Osteoblast (primary cell): ENCODE results near the gene POLE2. TPM values are rescaled to one million over a fixed set of nuclear protein-coding genes. Genes with fewer than 3 reads are reported as not detected.
"Not testable (repeated sequence)": the region's sequence is repeated elsewhere in the genome, so short reads cannot be mapped to it uniquely, and the experiment has no call there.

Source experiments
- DNase-seq: peaks from one replicate; pipeline ENCODE4 v3.0.0; 2011; ENCODE audit warnings: low spot score, mixed read lengths; ENCODE audit not compliant: insufficient read length; ENCODE audit errors: missing footprints
- H2AFZ ChIP-seq: 2 replicates; pipeline ENCODE4 v1.6.0; 2011; ENCODE audit warnings: mild to moderate bottlenecking, low read length
- H3K27ac ChIP-seq: 2 replicates; pipeline ENCODE4 v1.5.1; 2011; ENCODE audit warnings: mild to moderate bottlenecking, low read depth, low read length, moderate library complexity
- H3K27me3 ChIP-seq: 2 replicates; pipeline ENCODE4 v1.6.0; 2012; ENCODE audit warnings: mild to moderate bottlenecking, control low read depth, inconsistent platforms, low read length, moderate library complexity; ENCODE audit not compliant: insufficient read depth
- H3K36me3 ChIP-seq: 2 replicates; pipeline ENCODE4 v1.5.1; 2011; ENCODE audit warnings: mild to moderate bottlenecking, low read length, control low read depth, moderate library complexity; ENCODE audit not compliant: insufficient read depth
- H3K4me1 ChIP-seq: 2 replicates; pipeline ENCODE4 v1.5.1; 2011; ENCODE audit warnings: mild to moderate bottlenecking, low read length, control low read depth, moderate library complexity; ENCODE audit not compliant: insufficient read depth
- H3K4me2 ChIP-seq: 2 replicates; pipeline ENCODE4 v1.6.0; 2011; ENCODE audit warnings: mild to moderate bottlenecking, low read length; ENCODE audit not compliant: insufficient read depth
- H3K4me3 ChIP-seq: fragments of 200-600 bp; sonication (generic); 3 replicates; pipeline ENCODE4 v1.5.1; 2012; ENCODE audit warnings: mild to moderate bottlenecking, low read length, inconsistent platforms; ENCODE audit not compliant: insufficient read depth
- H3K79me2 ChIP-seq: 2 replicates; pipeline ENCODE4 v1.6.0; 2012; ENCODE audit warnings: mild to moderate bottlenecking, low read length, control low read depth, inconsistent platforms; ENCODE audit not compliant: insufficient read depth
- H3K9me3 ChIP-seq: 2 replicates; pipeline ENCODE4 v1.5.1; 2011; ENCODE audit warnings: low read depth, low read length, control low read depth
- H4K20me1 ChIP-seq: 2 replicates; pipeline ENCODE4 v1.6.0; 2012; ENCODE audit warnings: mild to moderate bottlenecking, low read length, control low read depth; ENCODE audit not compliant: insufficient read depth
- total RNA-seq: library from RNA; depleted of rRNA; stranded (reverse); fragments of >200 nt; gene quantifications from 2 replicates; pipeline ENCODE4 v1.2.3, GENCODE V29; 2012
- TF ChIP-seq, protein P1 (sequence below): IDR thresholded peaks from 2 replicates; pipeline ENCODE4 v1.5.1; 2011; ENCODE audit warnings: mild to moderate bottlenecking, low read depth, low read length, moderate library complexity; ENCODE audit errors: extremely low read depth

Gene POLE2
- total RNA-seq, 1 donor, result 6.2 TPM

DNA sequence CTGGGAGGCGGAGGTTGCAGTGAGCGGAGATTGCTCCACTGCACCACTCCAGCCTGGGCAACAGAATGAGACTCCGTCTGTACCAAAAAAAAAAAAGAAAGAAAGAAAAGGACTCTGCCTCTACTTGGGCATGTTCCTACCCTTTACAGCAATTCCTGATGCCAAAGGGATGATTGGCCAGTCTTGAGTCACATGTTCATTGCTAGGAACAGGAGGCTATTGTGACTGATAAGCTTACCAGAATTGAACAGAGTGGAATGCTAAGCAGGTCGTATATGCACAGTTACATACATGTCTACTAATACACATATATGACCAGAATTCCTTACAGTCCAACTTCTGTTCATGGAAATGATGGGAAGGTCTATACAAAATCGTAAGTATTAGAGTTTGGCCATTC, 39.2 kb upstream of the POLE2 start:
- TF ChIP-seq, protein P1, sequence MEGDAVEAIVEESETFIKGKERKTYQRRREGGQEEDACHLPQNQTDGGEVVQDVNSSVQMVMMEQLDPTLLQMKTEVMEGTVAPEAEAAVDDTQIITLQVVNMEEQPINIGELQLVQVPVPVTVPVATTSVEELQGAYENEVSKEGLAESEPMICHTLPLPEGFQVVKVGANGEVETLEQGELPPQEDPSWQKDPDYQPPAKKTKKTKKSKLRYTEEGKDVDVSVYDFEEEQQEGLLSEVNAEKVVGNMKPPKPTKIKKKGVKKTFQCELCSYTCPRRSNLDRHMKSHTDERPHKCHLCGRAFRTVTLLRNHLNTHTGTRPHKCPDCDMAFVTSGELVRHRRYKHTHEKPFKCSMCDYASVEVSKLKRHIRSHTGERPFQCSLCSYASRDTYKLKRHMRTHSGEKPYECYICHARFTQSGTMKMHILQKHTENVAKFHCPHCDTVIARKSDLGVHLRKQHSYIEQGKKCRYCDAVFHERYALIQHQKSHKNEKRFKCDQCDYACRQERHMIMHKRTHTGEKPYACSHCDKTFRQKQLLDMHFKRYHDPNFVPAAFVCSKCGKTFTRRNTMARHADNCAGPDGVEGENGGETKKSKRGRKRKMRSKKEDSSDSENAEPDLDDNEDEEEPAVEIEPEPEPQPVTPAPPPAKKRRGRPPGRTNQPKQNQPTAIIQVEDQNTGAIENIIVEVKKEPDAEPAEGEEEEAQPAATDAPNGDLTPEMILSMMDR, result no peak
- Histone ChIP-seq H3K4me3 (no peak overlapping the region), H3K9me3 (no peaks in the 10 kb centered on the region), H3K27me3 (no peaks in the 10 kb centered on the region), H3K4me2 (no peak overlapping the region), H3K27ac (no peak overlapping the region), H3K4me1 (no peaks in the 10 kb centered on the region), H2AFZ (no peak overlapping the region), H3K79me2 (no peaks in the 10 kb centered on the region), H3K36me3 (no peaks in the 10 kb centered on the region), H4K20me1 (no peaks in the 10 kb centered on the region)
- no peak for DNase-seq

DNA sequence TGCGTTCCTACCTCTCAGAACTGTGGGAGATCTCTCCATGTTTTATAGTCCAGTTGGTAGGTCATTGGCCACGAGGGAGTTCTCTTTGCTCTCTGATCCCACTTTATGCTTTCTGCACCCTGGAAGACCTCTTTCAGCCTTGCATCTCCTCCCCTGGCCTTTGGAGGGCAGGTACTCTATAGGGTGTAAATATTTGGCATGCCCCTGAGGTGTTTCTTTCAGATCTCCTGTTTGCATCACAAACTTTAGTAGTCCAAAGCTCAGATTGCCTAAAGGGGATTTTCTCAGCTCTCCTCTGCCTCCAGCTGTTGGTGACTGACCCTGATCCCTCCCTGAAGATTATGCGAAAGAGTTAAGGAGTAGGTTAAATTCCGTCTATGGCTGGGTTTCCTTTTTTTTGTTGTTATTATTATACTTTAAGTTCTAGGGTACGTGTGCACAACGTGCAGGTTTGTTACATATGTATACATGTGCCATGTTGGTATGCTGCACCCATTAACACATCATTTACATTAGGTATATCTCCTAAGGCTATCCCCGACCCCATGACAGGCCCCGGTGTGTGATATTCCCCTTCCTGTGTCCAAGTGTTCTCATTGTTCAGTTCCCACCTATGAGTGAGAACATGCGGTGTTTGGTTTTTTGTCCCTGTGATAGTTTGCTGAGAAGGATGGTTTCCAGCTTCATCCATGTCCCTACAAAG, 33.9 kb upstream of the POLE2 start:
- H2AFZ ChIP-seq, H3K36me3 ChIP-seq, H3K27ac ChIP-seq, H3K9me3 ChIP-seq, H4K20me1 ChIP-seq, DNase-seq, H3K4me1 ChIP-seq, H3K4me2 ChIP-seq, H3K79me2 ChIP-seq, H3K4me3 ChIP-seq, H3K27me3 ChIP-seq: not testable (repeated sequence)

DNA sequence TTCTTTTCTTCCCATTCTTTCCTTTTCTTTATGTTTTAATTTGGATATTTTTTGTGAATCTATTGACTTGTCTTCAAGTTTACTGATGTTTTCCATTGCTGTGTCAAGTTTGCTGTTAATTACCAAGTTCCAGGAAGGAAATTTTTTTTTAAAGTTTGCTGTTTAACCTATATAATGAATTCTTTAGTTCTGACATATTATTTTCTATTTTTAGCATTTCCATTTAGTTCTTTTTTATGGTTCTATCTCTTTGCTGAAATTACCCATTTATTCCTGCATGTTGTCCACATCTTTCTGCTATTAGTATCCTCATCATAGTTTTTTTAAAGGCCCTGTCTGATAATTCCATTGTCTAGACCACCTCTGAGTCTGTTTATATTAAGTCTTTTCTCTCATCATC, 32.7 kb upstream of the POLE2 start:
- Histone ChIP-seq H3K9me3 (no peaks in the 10 kb centered on the region), H3K4me2 (no peak overlapping the region), H3K4me3 (no peak overlapping the region), H3K27me3 (no peaks in the 10 kb centered on the region), H4K20me1 (no peaks in the 10 kb centered on the region), H2AFZ (no peak overlapping the region), H3K4me1 (no peaks in the 10 kb centered on the region), H3K36me3 (no peaks in the 10 kb centered on the region), H3K79me2 (no peaks in the 10 kb centered on the region), H3K27ac (no peak overlapping the region)
- DNase-seq, result no peak
- TF ChIP-seq, protein P1, result no peak

DNA sequence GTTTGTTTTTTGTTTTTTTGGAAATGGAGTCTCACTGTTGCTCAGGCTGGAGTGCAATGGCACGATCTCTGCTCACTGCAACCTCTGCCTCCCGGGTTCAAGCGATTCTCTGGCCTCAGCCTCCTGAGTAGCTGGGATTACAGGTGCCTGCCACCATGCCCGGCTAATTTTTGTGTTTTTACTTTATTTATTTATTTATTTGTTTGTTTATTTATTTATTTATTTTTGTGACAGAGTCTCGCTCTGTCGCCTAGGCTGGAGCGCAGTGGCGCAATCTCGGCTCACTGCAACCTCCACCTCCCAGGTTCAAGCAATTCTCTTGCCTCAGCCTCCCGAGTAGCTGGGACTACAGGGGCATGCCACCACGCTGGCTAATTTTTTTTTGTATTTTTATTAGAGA, 23.0 kb upstream of the POLE2 start:
- not testable (repeated sequence) for H3K79me2 ChIP-seq, H3K4me3 ChIP-seq, H3K4me2 ChIP-seq, H3K4me1 ChIP-seq, H3K36me3 ChIP-seq, H3K9me3 ChIP-seq, H3K27me3 ChIP-seq, H2AFZ ChIP-seq, DNase-seq, H3K27ac ChIP-seq, H4K20me1 ChIP-seq

DNA sequence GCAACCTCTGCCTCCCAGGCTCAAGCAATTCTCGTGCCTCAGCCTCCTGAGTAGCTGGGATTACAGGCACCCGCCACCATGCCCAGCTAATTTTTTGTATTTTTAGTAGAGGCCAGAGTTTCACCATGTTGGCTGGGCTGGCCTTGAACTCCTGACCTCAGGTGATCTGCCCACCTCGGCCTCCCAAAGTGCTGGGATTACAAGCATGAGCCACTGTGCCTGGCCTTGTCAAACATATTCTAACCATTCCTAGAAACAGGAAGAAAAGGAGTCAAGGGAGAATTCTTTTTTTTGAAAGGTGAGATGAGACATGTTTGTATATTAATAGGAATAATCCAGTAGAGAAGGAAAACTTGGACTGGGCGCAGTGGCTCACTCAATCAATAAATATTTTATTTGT, 16.5 kb upstream of the POLE2 start:
- not testable (repeated sequence) for H3K27me3 ChIP-seq, H3K27ac ChIP-seq, H3K9me3 ChIP-seq, H4K20me1 ChIP-seq, H3K4me3 ChIP-seq, H3K79me2 ChIP-seq, DNase-seq, H2AFZ ChIP-seq, H3K4me1 ChIP-seq, H3K4me2 ChIP-seq, H3K36me3 ChIP-seq
